HG03457 (cell line): ENCODE measurements around the gene ENTPD3.

Source experiments
- ATAC-seq: cut with Tn5 transposase; IDR thresholded peaks from one replicate; pipeline ENCODE4 v1.9.1; 2021; ENCODE audit warnings: moderate number of reproducible peaks; ENCODE audit not compliant: unreplicated experiment

The ENTPD3 gene, protein sequence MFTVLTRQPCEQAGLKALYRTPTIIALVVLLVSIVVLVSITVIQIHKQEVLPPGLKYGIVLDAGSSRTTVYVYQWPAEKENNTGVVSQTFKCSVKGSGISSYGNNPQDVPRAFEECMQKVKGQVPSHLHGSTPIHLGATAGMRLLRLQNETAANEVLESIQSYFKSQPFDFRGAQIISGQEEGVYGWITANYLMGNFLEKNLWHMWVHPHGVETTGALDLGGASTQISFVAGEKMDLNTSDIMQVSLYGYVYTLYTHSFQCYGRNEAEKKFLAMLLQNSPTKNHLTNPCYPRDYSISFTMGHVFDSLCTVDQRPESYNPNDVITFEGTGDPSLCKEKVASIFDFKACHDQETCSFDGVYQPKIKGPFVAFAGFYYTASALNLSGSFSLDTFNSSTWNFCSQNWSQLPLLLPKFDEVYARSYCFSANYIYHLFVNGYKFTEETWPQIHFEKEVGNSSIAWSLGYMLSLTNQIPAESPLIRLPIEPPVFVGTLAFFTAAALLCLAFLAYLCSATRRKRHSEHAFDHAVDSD

DNA sequence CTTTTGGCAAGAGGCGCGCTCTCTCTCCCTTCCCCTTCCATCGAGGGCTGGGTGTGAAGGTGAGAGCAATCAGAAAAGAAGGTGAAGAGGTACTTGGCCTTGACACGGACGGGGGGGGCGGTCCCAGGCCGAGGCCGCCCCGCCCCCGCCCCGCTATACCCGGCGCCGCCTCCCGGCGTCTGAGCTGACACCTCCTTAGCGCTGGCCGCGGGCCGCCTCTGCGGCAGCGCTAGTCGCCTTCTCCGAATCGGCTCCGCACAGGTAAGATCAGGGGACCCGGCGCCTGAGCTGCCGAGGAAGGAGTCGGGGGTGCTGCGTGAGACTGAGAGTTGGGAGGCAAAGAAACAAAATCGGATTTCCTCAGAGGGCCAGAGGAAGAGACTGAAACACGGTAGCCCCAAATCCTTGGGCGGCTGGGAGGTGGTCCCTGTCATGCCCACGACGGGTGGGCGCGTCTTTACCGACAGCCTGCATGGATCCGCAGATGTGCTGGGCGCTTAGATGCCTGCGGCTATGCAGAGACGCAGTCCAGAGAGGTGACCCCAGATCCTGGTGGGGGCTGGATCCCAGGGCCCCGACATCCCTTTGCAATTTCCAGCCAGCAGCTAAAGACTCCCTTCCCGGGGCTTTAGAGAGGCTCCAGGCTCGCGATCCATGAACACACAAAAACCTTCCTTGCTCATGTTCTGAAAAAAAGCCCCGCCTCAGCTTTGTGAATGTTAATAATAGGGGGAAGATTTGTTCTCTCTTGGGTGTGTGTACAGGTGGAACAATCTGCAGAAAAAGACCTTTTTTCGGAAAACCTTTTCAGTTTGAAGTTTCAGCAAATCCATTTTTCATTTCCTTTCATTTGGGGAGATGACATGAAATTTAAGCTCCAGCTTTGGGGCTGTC lies at the start of gene ENTPD3:
Gene ENTPD3, plus strand, starts transcription at position 184 of the 894 bp plus-strand sequence. CDS start 874 bp downstream, outside the sequence.
- ATAC-seq: no peak

DNA sequence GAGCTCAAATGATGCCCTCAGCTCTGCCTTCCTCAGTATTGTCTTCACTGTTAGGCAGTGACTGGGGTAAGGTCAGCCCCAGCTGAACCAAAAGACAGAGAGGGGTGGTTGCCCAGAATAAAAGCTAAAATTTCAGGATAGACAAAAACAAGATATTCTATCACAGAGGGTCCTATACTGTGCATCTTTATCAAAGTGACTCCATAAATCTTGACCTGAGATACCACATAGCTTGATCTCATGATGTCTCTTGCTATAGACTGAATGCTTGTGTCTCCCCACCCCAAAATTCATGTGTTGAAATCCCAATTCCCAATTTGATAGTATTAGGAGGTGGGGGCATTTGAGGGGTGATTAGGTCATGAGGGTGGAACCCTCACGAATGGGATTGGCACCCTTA lies 47.1 kb upstream of the ENTPD3 start:
- ATAC-seq: no peak

DNA sequence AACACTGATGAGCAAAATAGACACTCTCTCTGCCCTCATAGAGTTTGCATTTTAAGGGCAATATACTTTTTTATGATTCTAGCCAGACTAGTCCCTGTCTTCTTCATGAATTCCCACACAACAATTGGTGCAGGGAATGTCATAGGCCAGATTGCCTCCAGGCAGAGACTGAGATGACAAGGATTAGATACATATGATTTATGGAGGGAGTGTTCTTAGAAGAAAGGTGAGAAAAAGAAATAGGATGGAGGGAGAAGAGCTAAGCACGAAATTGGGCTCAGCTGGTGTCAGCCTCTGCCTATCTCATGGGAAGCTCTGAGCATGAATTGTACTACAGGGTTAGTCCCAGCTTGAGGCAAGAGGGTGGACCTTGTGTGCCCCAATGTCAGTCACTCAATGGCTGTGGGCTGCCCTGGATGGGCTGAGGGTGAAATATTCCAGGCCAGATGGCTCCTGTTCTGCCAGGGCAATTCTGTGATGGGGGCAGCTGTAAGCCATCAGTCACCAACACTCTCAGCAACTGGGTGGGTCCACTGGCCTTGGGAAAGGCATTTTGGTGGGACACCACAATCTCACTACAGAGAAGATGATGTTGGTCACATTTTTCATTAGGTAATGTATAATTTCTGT lies 46.3 kb upstream of the ENTPD3 start:
- no peak for ATAC-seq

DNA sequence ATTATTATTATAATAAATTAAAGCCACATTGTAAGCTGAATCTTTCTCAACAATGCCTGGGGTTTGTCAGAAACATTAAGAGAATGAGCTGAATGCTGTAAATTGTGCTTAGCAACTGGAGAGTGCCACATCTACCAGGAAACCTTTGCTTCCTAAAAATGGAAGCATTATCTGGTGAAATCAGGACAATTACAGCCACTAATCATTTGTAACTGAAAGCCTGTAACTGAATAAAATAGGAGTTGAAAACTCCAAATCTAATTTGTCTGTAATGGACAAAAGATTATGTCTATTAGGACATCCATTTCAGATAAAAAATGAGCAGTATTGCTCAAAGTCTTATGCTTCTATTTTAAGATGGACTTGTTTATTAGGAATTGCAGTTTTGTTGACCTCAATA lies 45.3 kb upstream of the ENTPD3 start:
- no peak for ATAC-seq

DNA sequence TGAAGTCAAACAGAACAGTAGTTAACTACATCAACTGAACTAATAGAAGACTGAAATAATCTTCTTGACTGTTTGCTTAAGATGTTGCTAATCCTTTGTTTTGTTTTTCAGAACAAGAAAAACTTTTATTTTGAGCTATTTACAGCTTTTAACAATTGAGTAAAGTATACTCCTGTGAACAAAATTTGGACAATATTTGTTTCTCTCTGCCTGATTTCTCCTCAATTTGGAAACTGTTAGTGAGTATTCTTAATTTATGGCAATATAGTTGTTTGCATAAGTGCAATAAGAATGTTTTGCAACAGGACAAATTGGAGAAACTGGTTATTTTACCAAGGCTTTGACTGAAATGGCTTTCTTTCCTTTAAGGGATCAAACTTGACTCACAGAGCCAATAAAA lies 36.5 kb upstream of the ENTPD3 start:
- ATAC-seq: no peak

DNA sequence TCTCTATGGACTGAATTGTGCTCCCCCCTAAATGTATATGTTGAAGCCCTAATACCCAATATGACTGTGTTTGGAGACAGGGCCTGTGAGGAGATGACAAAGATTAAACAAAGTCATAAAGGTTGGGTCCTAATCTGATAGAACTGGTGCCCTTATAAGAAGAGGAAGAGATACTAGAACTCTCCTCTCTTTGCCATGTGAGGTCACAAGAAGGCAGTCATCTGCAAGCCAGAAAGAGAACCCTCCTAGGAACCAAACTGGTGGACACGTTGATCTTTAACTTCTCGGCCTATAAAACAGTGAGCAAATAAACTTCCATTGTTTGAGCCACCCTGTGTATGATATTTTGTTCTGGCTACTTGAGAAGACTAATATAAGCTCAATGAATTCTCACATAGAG lies 31.6 kb upstream of the ENTPD3 start:
- ATAC-seq: no peak

DNA sequence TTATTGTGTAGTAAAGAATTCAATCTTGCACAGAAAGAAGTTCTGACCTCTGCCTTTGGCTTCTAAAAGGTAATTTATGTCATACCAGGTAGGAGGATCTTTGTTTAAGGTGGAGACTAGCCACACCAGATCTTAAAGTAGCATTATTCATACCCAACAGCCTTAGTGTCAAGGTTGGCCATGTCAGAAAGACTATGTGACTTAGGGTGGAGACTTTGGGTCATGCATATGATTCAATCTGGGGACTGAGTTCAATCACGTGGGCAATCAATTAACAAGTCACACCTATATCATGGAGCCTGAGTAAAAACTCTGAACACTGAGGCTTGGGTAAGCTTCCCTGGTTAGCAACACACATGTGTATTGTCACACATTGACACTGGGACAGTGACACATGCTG lies 28.5 kb upstream of the ENTPD3 start:
- ATAC-seq: no peak

DNA sequence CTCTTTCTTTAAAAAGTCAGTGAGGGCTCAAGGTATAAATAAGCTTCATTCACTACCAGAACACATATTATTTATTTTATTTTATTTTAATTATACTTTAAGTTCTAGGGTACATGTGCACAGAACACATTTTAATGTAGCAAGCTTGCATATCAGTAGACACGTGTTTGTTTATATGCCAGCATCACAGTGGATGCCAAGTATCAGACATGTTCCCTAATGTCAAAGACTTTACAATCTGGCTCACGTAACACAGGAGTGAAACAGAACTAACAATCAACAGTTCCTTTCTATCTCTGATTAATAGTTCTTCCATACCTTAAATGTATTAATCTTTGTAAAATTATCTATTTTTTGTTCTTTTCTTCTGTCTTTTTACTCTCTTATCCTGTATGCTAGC lies 23.3 kb upstream of the ENTPD3 start:
- no peak for ATAC-seq

DNA sequence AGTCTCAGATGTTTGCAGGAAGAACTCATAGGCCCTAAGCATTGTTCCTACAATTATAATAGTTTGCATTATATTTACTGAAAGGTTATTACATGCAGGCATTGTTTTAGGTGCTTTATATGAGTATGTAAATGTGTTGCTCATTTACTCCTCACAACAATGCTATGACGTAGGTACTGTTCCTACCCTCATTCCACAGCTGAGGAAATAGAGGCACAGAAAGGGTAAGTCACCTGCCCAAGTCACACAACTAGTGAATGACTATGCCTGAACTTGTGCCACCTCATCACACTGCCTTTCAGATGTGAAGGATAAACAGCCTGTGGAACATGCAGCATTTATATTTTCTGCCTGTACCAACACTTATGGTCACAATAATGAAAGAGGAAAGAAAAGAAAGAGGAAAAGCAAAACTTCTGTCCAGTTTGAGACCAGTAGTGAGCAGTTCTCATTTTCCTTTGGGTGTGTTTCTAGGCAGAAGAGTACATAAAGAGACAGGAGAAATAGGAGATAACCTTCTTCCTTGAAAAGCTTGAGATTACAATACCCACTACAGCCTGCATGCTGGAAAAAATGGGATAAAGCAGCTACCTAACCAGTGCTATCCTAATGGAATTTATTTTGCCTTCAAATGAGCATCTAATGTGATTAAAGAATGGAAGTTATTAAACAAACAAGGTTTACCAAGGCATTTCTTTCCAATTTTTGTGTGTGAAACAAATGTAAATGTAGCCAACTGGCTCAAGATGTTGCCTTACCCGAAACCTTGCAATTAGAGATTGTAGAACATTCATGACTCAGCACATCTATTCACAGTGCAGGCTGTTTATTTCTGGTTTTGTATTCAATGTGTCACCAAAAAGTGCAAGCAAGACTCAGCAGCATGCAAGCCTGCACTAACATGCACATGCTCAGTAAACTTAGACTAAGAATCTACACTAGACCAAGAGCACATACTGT lies 20.5 kb upstream of the ENTPD3 start:
- no peak for ATAC-seq

DNA sequence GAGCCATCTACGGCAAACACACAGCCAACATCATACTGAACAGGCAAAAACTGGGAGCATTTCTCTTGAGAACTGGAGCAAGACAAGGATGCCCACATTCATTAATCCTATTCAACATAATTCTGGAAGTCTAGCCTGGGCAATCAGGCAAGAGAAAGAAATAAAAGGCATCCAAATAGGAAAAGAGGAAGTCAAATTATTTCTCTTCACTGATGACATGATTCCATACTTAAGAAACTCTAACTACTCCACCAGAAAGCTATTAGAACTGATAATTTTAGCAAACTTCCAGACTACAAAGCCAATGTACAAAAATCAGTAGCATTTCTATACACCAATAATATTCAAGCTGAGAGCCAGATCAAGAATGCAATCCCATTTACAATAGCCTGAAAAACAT lies 17.3 kb upstream of the ENTPD3 start:
- ATAC-seq: no peak

DNA sequence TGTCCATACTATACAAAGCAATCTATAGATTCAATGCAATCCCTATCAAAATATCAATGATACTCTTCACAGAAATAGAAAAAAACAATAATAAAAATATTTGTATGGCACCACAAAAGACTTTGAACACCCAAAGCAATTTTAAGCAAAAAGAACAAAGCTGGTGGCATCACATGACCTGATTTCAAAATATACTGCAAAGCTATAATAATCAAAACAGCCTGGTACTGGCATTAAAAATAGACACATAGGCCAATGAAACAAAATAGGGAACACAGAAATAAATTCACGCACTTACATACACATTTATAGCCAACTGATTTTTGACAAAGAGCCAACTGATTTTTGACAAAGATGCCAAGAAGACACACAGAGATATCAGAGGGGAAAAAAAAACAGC lies 9.2 kb upstream of the ENTPD3 start:
- ATAC-seq: no peak

DNA sequence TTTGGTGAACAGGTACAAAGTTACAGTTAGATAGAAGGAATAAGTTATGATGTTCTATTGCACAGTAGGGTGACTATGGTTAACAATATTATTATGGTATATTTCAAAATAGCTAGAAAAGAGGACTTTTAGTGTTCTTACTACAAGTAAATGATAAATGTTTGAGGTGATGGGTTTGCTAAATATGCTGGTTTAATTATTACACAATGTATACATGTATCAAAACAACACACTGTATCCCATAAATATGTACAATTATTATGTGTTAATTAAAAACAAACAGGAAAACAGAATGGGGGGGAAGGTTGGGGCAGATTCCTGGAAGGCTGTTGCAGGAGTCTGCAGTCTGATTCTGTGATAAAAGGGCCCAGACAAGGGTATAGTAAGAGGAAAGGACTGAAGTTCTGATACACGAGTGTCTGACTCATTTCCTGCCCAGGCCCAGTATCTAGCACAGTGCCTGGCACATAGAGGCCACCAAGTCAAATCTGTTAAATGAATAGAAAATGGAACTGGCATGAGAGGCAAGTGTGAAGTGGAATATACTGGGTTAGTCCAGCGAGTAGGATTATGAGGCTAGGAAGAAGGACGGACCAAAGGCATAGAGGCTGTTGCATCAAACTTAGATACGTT lies 7.2 kb upstream of the ENTPD3 start:
- no peak for ATAC-seq

DNA sequence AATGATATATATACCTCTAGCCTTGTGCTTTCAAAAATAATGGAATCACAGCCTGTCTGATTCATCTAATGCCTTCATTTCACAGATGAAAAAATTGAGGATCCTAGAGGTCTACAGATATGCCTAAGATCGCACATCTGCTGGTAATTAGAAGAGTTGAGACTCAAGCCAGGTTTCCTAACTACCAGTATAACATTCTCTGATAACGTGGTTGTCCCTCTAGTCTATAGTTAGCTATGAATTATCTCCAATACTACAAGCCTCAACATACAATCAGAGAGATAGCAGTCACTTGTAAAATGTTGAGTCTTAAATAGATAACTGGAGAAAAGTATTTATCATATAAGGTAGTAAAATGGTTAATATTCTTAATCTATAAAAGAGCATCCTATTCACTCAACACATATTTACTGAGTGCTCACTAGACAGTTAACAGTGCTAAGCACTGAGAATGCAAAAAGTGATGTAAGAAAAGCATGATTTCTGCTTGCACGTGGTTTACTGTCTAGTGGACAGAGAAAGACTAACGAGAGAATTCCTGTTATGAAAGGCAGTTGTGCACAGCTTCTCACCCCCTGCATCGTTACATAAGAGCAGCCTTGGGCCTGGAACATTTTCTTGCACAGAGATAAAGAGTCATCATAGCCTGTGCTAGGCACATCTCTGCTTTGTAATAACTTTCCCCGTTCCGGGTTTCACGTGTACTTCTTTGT lies 4.9 kb upstream of the ENTPD3 start:
- ATAC-seq: no peak

DNA sequence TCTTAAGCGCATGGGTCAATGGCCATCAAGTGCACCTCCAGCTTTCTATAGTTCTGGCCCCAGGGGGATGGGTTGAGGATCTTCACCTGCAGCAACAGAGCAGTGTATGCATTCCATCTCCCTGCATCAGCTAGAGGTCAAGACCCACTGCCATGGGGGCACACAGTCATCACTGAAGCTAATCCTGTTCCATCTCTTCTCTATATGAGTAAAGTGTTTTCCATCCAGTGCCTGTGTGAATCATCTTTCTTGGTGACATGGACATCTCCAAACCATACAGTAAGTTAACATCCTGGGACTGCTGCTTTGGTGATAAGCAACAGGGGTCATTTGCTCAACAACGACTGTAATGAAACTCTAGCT lies 4.4 kb upstream of the ENTPD3 start:
- no peak for ATAC-seq

DNA sequence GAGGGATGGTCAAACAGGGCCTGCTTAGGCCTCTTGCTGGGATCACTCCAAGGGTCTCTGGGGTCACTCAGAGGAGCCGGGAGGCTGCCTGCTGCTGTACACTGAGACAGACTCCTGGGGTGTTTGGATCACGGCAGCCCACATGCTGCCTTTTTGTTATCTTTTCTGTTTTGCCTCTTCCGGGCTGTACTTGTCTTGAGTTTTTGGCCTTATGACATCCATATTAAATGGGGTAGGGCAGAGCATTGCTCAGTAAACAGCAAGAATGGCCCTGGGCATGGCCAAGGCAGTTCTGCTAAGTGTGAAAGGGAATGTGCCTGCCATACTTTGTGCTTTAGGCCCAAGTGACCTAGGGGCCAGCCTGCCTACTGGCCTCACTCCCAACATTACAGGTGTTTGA lies 771 bp upstream of the ENTPD3 start:
- ATAC-seq: no peak

DNA sequence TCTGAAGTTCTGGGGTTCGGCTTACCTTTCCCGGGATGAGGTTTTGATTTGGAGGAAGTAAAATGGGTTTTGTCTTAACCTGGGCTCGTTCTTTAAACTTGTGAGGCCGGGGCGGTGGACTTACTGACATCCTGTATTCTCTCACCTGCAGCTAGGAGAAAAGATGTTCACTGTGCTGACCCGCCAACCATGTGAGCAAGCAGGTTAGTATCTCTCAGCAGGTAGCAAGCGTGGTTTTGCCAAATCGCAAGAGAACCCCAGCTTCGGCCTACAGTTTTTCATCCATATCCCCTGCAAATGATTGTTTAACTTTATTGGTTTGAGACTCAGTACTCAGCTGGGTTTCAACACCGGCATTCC lies 891 bp downstream of the ENTPD3 start:
- ATAC-seq: no peak

DNA sequence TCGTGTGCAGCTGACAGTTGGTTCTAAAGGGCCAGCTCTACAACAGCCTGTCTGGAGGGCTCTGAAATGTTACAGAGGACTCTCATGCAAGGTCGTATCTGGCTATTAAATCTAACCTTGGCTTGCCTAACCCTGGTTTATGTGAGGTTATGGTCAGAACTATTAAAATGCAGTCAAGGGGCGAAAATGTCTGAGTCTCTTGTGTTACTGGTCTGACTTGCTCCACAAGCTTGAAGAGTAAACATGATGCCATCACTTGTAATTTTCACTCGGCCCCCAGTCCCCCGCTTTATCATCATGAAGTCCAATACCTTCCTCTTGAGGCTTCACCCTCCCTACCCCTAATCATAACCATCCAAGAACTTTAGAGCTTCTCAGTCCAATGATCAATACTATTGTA lies 9.4 kb downstream of the ENTPD3 start:
- ATAC-seq: no peak

DNA sequence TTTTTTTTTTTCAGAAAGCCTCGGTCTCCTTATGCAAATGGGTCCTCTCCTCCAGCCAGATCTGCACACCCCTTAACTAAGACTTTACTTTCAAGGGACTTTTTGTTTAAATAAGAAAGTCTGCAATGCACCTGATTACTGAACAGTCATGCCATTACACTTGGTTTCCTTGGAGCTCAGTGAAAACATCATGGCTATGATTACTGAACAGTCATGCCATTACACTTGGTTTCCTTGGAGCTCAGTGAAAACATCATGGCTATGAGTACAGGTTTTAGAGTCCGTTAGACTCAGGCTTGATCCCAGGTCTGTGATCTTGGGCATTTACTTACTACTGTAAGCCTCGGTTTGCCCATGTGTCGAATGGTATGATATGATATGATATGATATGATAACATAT lies 10.1 kb downstream of the ENTPD3 start:
- no peak for ATAC-seq

DNA sequence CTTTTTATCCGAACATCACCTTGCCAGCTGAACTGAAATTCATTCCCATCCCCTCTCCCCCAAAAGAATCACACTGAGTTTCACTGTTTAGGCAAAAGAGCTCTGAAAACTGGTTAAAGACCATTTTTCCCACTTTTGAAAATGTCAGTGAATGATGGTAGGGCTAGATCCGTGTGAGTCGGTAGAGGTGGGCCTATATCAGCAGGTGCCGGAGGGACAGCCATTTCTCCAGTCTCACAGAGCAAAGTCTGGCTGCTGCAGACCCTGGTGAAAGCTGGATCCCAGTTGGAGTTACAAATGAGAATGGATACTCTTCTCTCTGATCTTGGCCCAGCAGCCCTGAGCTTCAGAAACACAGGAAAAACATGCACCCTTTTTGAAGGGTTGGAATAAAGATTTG lies 10.9 kb downstream of the ENTPD3 start:
- ATAC-seq: no peak
